HG02678 (cell line): Measurements from ENCODE around the gene MMP14.
"Not testable (repeated sequence)": the region's sequence is repeated elsewhere in the genome, so short reads cannot be mapped to it uniquely, and the experiment has no call there.

Source experiments
- ATAC-seq: cut with Tn5 transposase; IDR thresholded peaks from one replicate; pipeline ENCODE4 v1.9.1; 2021; ENCODE audit warnings: mild to moderate bottlenecking, moderate library complexity; ENCODE audit not compliant: unreplicated experiment

Gene MMP14

GRCh38 chr14:22854963-22855724 is 18.8 kb downstream of the MMP14 start:
- no peak for ATAC-seq

- no peak for ATAC-seq
Observed at GRCh38 chr14:22856428-22856827, 20.0 kb downstream of the MMP14 start.

DNA sequence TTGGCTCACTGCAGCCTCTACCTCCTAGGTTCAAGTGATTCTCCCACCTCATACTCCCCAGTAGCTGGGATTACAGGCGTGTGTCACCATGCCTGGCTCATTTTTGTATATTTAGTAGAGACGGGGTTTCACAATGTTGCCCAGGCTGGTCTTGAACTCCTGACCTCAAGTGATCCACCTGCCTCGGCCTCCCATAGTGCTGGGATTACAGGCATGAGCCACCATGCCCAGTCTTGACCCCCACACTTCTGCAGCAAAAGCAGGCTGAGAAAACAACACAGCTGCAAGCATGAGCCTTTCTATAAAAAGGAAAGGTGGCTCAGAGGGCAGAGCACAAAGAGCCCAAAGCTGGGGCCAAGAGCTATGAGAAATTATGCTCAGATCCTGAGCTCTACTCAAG is 24.0 kb downstream of the MMP14 start:
- ATAC-seq = not testable (repeated sequence)

GRCh38 chr14:22861651-22862050 is 25.3 kb downstream of the MMP14 start:
- ATAC-seq = no peak

GRCh38 chr14:22864979-22865378 is 28.6 kb downstream of the MMP14 start:
- no peak for ATAC-seq

DNA sequence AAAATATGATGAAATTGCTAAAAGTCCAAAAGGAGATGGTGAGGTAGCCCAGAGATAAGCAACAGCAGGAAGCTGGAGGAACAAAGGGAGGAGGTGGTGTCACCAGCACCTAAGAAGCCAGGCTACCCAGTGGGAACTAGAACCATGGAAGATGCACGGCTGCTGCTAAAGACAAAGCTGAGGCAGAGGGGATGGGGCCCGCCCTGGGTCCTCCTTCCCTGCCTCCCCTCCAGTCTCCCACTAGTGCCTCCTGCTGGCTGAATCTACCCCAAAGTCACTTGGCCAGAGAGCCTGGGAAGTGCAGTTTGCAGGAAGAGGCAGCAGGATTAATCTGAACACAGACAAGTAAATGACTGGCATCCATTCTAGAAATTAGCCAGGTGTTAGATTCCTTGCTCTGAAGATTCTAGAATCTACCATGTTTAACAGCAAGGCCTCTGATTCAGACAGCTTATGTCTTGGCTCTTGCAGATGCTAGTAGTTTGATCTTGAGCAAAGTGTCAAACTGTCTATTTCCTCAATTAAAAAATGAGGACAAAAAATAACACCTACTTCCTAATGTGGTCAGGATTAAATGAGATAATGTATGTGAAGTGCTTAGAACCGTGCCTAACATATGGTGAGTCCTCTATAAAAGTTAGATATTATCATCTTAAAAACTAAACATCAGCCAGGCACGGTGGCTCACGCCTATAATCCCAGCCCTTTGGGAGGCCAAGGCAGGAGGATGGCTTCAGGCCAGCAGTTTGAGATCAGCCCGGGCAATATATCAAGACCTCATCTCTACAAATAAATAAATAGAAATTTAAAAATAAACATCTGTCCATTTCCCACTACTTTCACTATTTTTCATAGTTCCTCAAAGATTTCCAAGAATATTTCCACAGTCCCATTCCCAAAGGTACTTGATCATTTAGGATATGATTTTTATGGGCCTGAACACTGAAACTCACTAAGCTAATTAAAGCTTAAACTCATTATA is 29.3 kb downstream of the MMP14 start:
- no peak for ATAC-seq

DNA sequence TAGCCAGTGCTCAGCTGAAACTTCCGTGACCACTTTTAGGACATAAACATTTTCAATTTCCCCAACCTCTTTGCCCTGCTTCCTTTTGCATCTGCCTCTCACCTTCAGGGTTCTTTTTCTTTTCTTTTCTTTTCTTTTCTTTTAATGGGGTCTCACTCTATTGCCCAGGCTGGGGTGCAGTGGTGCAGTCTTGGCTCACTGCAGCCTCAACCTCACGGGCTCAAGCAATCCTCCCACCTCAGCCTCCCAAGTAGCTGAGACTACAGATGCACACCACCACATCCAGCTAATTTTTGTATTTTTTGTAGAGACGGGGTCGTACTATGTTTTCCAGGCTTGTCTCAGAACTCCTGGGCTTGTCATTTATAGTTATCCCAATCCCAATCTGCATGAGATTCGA is 30.5 kb downstream of the MMP14 start:
- ATAC-seq = no peak

DNA sequence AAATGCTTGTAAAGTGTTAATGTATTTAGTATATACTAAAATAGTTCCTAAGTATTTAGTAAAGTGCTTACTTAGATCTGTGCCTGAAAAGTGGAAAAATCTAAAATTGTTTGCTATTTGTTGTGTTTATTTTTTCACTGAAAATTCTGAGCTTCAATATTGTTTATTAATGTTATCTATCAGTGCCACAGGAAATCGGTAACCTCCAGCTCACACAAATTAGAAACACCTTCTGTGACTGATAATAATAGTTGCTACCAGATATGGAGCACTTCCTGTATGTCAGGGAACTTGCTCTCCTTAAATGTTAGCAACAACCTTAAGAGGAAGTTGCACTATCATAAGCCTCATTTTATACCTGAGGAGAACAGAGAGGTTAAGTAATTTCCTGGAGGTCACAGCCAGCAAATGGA is 34.4 kb downstream of the MMP14 start:
- ATAC-seq = peak; percentile 39

DNA sequence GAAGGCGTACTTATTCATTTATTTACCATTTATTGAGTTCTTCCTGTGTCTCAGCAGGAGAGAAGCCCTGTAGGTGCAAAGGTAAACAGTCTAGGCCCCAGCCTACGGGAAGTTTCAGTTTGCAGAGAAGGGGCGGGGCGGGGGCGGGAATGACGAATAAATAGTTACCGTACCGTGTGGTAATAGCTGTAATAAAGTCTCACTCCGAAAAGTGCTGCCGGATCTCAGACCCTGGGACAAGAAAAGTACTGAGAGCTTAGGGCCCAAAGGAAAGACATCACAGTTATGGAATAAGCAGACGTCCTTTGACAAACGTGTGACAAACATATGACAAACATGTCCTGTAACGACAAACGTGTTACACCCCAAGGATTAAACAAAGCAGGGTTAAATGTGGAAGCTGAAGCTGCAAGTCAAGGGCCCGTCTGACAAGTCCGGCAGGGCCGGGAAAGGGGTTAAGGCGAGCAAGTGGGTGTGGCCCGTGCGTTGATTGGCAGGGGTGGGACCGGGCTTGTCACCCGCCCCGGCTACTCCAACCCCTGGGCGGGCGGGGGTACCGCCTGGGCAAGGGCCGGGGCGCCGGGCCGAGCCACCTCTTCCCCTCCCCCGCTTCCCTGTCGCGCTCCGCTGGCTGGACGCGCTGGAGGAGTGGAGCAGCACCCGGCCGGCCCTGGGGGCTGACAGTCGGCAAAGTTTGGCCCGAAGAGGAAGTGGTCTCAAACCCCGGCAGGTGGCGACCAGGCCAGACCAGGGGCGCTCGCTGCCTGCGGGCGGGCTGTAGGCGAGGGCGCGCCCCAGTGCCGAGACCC is 35.0 kb downstream of the MMP14 start, which contains the start of gene LRP10:
TSS of gene LRP10 (plus strand) at position 517 of the 809 bp plus-strand sequence. CDS start 564 bp downstream, outside the sequence.
- peak; percentile 79 for ATAC-seq

- peak; percentile 16 for ATAC-seq
Observed at GRCh38 chr14:22872033-22872832, 35.8 kb downstream of the MMP14 start.

DNA sequence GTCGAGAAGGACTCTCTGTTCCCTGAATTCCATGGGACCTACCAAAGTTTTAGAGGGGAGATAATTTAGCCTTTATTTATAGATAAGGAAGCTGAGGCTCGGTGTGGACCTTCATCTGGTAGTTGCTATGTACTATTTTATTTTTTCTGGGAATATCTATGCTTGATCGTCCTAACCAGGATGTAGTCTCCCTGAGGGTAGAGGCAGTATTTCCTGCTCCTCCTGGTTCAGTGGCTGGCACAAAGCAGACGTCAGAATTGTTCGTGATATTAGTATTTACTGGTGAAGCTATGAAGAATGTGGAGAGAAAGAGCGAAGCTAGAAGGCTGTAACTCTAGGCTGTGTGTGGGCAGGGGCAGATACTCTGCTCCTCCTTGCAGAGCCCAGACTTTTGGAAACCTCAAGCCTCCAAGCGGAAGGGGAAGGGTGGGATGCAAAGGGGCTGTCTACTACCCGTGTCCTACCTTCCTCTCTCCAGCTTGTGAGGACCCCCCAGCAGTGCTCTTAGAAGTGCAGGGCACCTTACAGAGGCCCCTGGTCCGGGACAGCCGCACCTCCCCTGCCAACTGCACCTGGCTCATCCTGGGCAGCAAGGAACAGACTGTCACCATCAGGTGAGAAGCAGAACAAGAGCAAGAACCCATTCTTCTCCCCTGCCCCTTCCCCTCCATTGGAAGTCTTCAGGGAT is 36.6 kb downstream of the MMP14 start:
- no peak for ATAC-seq

DNA sequence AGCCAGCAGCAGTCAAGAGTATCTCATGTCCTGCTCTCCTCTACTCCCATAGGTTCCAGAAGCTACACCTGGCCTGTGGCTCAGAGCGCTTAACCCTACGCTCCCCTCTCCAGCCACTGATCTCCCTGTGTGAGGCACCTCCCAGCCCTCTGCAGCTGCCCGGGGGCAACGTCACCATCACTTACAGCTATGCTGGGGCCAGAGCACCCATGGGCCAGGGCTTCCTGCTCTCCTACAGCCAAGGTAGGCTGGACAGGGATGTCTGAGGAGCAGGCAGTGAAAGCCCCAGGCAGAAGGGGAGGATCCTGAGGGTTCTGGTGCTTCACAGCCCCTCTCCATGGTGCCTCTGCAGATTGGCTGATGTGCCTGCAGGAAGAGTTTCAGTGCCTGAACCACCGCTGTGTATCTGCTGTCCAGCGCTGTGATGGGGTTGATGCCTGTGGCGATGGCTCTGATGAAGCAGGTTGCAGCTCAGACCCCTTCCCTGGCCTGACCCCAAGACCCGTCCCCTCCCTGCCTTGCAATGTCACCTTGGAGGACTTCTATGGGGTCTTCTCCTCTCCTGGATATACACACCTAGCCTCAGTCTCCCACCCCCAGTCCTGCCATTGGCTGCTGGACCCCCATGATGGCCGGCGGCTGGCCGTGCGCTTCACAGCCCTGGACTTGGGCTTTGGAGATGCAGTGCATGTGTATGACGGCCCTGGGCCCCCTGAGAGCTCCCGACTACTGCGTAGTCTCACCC is 38.8 kb downstream of the MMP14 start:
- ATAC-seq = no peak

- ATAC-seq = no peak
Observed at GRCh38 chr14:22875748-22876319, 39.4 kb downstream of the MMP14 start.

GRCh38 chr14:22877000-22877501 is 40.7 kb downstream of the MMP14 start:
- ATAC-seq = no peak

GRCh38 chr14:22878271-22879246 is 42.2 kb downstream of the MMP14 start:
- no peak for ATAC-seq

- ATAC-seq = no peak
Observed at GRCh38 chr14:22882064-22882463, 45.7 kb downstream of the MMP14 start.
